ENCODE measurements around the gene NAA35. TPM values are rescaled to one million over a fixed set of nuclear protein-coding genes. Genes with fewer than 3 reads are reported as not detected.

Gene NAA35
- total and polyA plus RNA-seq, 11 donors: 4.0 to 21.8 (median 16.5) TPM

GRCh38 chr9:86043586-86043985 is 102.6 kb downstream of the NAA35 start:
- TF ChIP-seq, protein P1, sequence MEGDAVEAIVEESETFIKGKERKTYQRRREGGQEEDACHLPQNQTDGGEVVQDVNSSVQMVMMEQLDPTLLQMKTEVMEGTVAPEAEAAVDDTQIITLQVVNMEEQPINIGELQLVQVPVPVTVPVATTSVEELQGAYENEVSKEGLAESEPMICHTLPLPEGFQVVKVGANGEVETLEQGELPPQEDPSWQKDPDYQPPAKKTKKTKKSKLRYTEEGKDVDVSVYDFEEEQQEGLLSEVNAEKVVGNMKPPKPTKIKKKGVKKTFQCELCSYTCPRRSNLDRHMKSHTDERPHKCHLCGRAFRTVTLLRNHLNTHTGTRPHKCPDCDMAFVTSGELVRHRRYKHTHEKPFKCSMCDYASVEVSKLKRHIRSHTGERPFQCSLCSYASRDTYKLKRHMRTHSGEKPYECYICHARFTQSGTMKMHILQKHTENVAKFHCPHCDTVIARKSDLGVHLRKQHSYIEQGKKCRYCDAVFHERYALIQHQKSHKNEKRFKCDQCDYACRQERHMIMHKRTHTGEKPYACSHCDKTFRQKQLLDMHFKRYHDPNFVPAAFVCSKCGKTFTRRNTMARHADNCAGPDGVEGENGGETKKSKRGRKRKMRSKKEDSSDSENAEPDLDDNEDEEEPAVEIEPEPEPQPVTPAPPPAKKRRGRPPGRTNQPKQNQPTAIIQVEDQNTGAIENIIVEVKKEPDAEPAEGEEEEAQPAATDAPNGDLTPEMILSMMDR (IDR thresholded peaks at IDR 0.05): no peak
- TF ChIP-seq POLR2A (IDR thresholded peaks at IDR 0.05): no peak
- Histone ChIP-seq H3K27me3 (no peaks in the 10 kb centered on the region), H3K27ac (no peak overlapping the region), H3K4me1 (no peaks in the 10 kb centered on the region), H3K4me3 (no peak overlapping the region), H3K9me3 (no peaks in the 10 kb centered on the region), H3K36me3 (peaks cover 0 to 7% (median 0%) of the 10 kb centered on the region in 9 donors)
- no peak for ATAC-seq
- intact Hi-C loops (cut with DNase I): no loop called here
- 92 to 95% (median 95%) methylated on average over 5 of the region's 5 CpGs for WGBS, 4 donors
- no peak for DNase-seq

DNA sequence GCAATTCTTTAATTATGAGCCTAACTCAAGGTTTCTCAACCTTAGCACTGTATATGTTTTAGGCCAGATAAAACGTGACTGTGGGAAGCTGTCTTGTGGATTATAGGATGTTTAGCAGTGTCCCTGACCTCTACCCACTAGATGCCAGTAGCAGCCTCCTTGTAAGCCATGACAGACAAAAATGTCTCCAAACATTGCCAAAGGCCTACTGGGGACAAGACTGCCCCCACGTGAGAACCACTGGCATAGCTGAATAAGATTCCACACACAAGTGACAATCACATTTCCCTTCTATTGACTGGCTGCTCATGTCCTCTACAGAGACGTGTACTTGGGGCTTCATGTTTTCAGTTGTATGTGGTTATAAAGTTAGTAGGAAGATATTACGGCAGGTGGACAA is 103.1 kb downstream of the NAA35 start:
- intact Hi-C loops (cut with DNase I): no loop called here
- H3K27me3 ChIP-seq: no peaks in the 10 kb centered on the region
- 76 to 96% (median 83%) methylated on average over 4 of the region's 4 CpGs for WGBS, 4 donors
- no peaks in the 10 kb centered on the region for H3K4me1 ChIP-seq
- DNase-seq: no peak
- no peak overlapping the region for H3K4me3 ChIP-seq
- no peak overlapping the region for H3K27ac ChIP-seq
- ATAC-seq: no peak
- TF ChIP-seq, protein P1 (IDR thresholded peaks at IDR 0.05): no peak
- no peak for TF ChIP-seq POLR2A (IDR thresholded peaks at IDR 0.05)
- H3K36me3 ChIP-seq: peaks cover 0 to 7% (median 0%) of the 10 kb centered on the region in 9 donors
- no peaks in the 10 kb centered on the region for H3K9me3 ChIP-seq

DNA sequence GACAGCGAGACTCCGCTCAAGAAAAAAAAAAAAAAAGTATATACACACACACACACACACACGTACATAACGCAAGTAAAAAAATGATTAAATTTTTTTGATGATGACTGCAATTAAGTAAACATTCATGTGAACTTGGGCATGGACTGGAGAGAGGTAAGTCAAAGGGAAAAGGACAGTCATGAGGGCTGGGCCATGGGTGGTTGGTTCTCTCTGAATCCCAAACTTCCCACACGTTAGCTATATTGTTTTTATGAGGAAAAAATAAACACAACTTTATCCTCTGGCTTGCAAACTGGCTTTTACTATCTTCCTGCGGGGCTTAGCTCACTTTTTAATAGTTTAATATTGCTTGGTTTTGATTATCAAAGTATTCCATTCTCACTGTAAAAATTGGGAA is 104.7 kb downstream of the NAA35 start:
- H3K9me3 ChIP-seq: no peaks in the 10 kb centered on the region
- peaks cover 0 to 1% (median 0%) of the 10 kb centered on the region in 9 donors for H3K36me3 ChIP-seq
- H3K4me1 ChIP-seq: no peaks in the 10 kb centered on the region
- TF ChIP-seq, protein P1 (IDR thresholded peaks at IDR 0.05): no peak
- TF ChIP-seq POLR2A (IDR thresholded peaks at IDR 0.05): no peak
- DNase-seq (no peak), ATAC-seq (no peak)
- intact Hi-C loops (cut with DNase I): no loop called here
- H3K4me3 ChIP-seq: no peak overlapping the region
- no peaks in the 10 kb centered on the region for H3K27me3 ChIP-seq
- WGBS, 4 donors: 94 to 96% (median 95%) methylated on average over 6 of the region's 6 CpGs
- H3K27ac ChIP-seq: no peak overlapping the region

DNA sequence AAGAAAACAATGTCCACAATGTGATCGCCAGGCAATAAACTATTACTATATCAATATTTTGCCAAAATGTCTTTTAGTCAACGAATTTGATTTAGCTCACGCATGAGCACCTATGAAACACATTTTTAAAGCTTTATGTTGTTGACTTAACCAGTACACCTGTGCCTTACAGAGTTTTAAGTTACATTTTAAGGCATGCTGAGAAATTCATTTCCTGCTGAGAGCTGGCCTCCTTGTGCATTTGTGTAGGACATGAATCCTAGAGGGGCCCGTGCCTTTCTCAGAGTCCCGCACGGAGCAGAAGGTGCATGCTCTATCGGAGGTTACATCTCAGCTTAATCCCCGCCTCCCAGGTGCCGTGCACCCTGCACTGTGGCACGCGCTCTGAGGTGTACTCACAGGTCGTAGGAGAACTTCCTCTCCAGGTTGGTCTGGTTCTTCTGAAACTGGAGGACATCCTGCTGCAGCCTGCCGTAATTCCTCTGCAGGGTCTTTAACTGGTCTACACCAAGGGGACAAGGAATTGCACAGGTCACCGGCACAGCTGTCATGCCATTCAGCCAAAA is 105.2 kb downstream of the NAA35 start:
- no peak overlapping the region for H3K27ac ChIP-seq
- intact Hi-C loops (cut with DNase I): no loop called here
- no peak for DNase-seq
- H3K4me1 ChIP-seq: no peaks in the 10 kb centered on the region
- TF ChIP-seq, protein P1 (IDR thresholded peaks at IDR 0.05): no peak
- TF ChIP-seq POLR2A (IDR thresholded peaks at IDR 0.05): no peak
- ATAC-seq: peak in 1 of 4 donors; percentile 24
- WGBS, 4 donors: 92 to 99% (median 97%) methylated on average over 11 to 14 of the region's 14 CpGs
- H3K36me3 ChIP-seq: no peaks in the 10 kb centered on the region
- H3K4me3 ChIP-seq: no peak overlapping the region
- no peaks in the 10 kb centered on the region for H3K9me3 ChIP-seq
- no peaks in the 10 kb centered on the region for H3K27me3 ChIP-seq

Measured in heart left ventricle (tissue), 16 donors.